GM23248 (cell line): Measurements from ENCODE around the gene DPH1. TPM values are rescaled to one million over a fixed set of nuclear protein-coding genes. Genes with fewer than 3 reads are reported as not detected.
A peak's percentile ranks its signal among the peaks of the same experiment; 100 is the strongest.

Source experiments
- DNase-seq: peaks from one replicate; pipeline ENCODE4 v3.0.0-alpha.2; 2015
- H2AFZ ChIP-seq: fragments of 200-600 bp; sonication (generic); 2 replicates; pipeline ENCODE4 v1.6.1; 2016; ENCODE audit warnings: antibody characterized with exemption
- H3F3A ChIP-seq: fragments of 200-600 bp; sonication (generic); 2 replicates; pipeline ENCODE4 v1.6.1; 2016; ENCODE audit warnings: mild to moderate bottlenecking, antibody characterized with exemption, mixed run types; ENCODE audit not compliant: insufficient read depth
- H3K27ac ChIP-seq: fragments of 200-600 bp; sonication (generic); 2 replicates; pipeline ENCODE4 v1.5.1; 2016; ENCODE audit warnings: mild to moderate bottlenecking
- H3K27me3 ChIP-seq: fragments of 200-600 bp; sonication (generic); replicated peaks from 2 replicates; pipeline ENCODE4 v1.6.1; 2016; ENCODE audit warnings: mild to moderate bottlenecking; ENCODE audit not compliant: insufficient read depth
- H3K36me3 ChIP-seq: fragments of 200-600 bp; sonication (generic); 2 replicates; pipeline ENCODE4 v1.6.1; 2016; ENCODE audit warnings: low read depth, mild to moderate bottlenecking
- H3K4me1 ChIP-seq: fragments of 200-600 bp; sonication (generic); 2 replicates; pipeline ENCODE4 v1.6.1; 2016; ENCODE audit warnings: mild to moderate bottlenecking; ENCODE audit not compliant: insufficient read depth
- H3K4me2 ChIP-seq: fragments of 200-600 bp; sonication (generic); one replicate; pipeline ENCODE4 v1.6.1; 2016; ENCODE audit warnings: mild to moderate bottlenecking; ENCODE audit not compliant: unreplicated experiment
- H3K4me3 ChIP-seq: fragments of 200-600 bp; sonication (generic); 2 replicates; pipeline ENCODE4 v1.5.1; 2016; ENCODE audit warnings: mild to moderate bottlenecking
- H3K79me2 ChIP-seq: fragments of 200-600 bp; sonication (generic); 2 replicates; pipeline ENCODE4 v1.6.1; 2016; ENCODE audit warnings: mild to moderate bottlenecking; ENCODE audit not compliant: insufficient read depth
- H3K9ac ChIP-seq: fragments of 200-600 bp; sonication (generic); 2 replicates; pipeline ENCODE4 v1.6.1; 2016; ENCODE audit warnings: mild to moderate bottlenecking
- H3K9me2 ChIP-seq: fragments of 200-600 bp; sonication (generic); 2 replicates; pipeline ENCODE4 v1.6.1; 2016; ENCODE audit warnings: mixed run types, mild to moderate bottlenecking, moderate library complexity; ENCODE audit not compliant: insufficient read depth
- H3K9me3 ChIP-seq: fragments of 200-600 bp; sonication (generic); one replicate; pipeline ENCODE4 v1.6.1; 2017; ENCODE audit warnings: low read depth
- H4K20me1 ChIP-seq: fragments of 200-600 bp; sonication (generic); 2 replicates; pipeline ENCODE4 v1.6.0; 2016; ENCODE audit not compliant: insufficient read depth
- EZH2 ChIP-seq: fragments of 200-600 bp; sonication (generic); IDR thresholded peaks from 2 replicates; pipeline ENCODE4 v1.6.1; 2018; ENCODE audit warnings: antibody characterized with exemption, mild to moderate bottlenecking; ENCODE audit not compliant: insufficient read depth, poor library complexity, severe bottlenecking
- EZH2phosphoT487 ChIP-seq: fragments of 200-600 bp; sonication (generic); IDR thresholded peaks from 2 replicates; pipeline ENCODE4 v1.6.1; 2018; ENCODE audit warnings: antibody characterized with exemption, moderate library complexity, mild to moderate bottlenecking, low read depth; ENCODE audit not compliant: insufficient read depth
- WGBS, 2 experiments: methylation state at CpG; one replicate each; pipeline ENCODE4 v1.1.6; 2015 to 2017; ENCODE audit warnings: low lambda C conversion rate in 2 of 2, low coverage in 1 of 2; ENCODE audit errors: missing lambda C conversion rate in 2 of 2; 5-methylcytosine and 5-hydroxymethylcytosine counted together
- in situ Hi-C: fragments of 300-500 bp; cut with MboI; formaldehyde crosslinking; loops from 2 replicates; pipeline ENCODE4 v1.15.0; 2020
- polyA plus RNA-seq: library from polyadenylated mRNA; unstranded; fragments of >200 nt; fragmentation: Nextera tagmentation; extraction: Ambion mirVana; gene quantifications from 2 replicates; pipeline ENCODE4 v1.2.1, GENCODE V29; 2016
- total RNA-seq: library from RNA; depleted of rRNA; stranded (reverse); fragments of >200 nt; shearing (Covaris generic); gene quantifications from 2 replicates; pipeline ENCODE4 v1.2.3, GENCODE V29; 2014

The DPH1 gene
- total and polyA plus RNA-seq, 2 experiments from 2014 or later = 41.2 to 58.1 TPM

DNA sequence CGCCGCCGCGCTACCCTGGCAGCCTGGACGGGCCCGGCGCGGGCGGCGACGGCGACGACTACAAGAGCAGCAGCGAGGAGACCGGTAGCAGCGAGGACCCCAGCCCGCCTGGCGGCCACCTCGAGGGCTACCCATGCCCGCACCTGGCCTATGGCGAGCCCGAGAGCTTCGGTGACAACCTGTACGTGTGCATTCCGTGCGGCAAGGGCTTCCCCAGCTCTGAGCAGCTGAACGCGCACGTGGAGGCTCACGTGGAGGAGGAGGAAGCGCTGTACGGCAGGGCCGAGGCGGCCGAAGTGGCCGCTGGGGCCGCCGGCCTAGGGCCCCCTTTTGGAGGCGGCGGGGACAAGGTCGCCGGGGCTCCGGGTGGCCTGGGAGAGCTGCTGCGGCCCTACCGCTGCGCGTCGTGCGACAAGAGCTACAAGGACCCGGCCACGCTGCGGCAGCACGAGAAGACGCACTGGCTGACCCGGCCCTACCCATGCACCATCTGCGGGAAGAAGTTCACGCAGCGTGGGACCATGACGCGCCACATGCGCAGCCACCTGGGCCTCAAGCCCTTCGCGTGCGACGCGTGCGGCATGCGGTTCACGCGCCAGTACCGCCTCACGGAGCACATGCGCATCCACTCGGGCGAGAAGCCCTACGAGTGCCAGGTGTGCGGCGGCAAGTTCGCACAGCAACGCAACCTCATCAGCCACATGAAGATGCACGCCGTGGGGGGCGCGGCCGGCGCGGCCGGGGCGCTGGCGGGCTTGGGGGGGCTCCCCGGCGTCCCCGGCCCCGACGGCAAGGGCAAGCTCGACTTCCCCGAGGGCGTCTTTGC, 28.0 kb downstream of the DPH1 start:
- no peak overlapping the region for H3K9ac ChIP-seq
- H4K20me1 ChIP-seq = no peaks in the 10 kb centered on the region
- no peaks in the 10 kb centered on the region for H3K9me3 ChIP-seq
- peaks cover 46% of the 10 kb centered on the region for H3K79me2 ChIP-seq
- in situ Hi-C loops = no loop called here
- H3F3A ChIP-seq = peaks cover 14% of the 10 kb centered on the region; the same call in 1 of the 2 replicates
- H2AFZ ChIP-seq = no peak overlapping the region
- no peak overlapping the region for H3K4me2 ChIP-seq
- H3K4me3 ChIP-seq = no peak overlapping the region
- 96 to 98% methylated on average over 48 to 98 of the region's 98 CpGs for WGBS, 2 experiments
- DNase-seq = no peak
- H3K9me2 ChIP-seq = no peaks in the 10 kb centered on the region
- H3K27me3 ChIP-seq = no peaks in the 10 kb centered on the region
- H3K4me1 ChIP-seq = peaks cover 14% of the 10 kb centered on the region
- TF ChIP-seq EZH2 = no peak
- no peak for TF ChIP-seq EZH2phosphoT487
- no peak overlapping the region for H3K27ac ChIP-seq
- H3K36me3 ChIP-seq = no peaks in the 10 kb centered on the region; the same call in 1 of the 2 replicates

DNA sequence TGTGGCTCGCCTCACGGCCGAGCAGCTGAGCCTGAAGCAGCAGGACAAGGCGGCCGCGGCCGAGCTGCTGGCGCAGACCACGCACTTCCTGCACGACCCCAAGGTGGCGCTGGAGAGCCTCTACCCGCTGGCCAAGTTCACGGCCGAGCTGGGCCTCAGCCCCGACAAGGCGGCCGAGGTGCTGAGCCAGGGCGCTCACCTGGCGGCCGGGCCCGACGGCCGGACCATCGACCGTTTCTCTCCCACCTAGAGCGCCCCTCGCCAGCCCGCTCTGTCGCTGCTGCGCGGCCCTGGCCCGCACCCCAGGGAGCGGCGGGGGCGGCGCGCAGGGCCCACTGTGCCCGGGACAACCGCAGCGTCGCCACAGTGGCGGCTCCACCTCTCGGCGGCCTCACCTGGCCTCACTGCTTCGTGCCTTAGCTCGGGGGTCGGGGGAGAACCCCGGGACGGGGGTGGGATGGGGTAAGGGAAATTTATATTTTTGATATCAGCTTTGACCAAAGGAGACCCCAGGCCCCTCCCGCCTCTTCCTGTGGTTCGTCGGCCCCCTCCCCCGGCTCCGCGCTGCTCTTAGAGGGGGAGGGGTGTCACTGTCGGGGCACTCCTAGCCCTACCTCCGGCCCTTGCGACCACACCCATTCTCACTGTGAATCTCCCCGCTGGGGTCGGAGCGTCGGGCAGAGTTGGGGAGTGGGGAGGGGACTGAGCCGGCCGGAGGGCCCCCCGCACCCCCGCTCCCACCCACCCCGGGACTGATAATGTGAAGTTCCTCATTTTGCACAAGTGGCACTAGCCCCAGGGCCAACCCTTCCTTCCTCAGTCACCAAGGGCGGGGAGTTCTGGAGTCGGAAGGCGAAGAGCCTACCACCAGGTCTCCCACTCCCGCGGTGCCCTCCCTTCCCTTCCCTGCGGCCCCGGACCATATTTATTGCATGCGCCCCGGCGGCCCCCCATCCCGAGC, 28.9 kb downstream of the DPH1 start:
- Histone ChIP-seq H4K20me1 (no peaks in the 10 kb centered on the region), H2AFZ (no peak overlapping the region), H3K4me3 (no peak overlapping the region), H3K9ac (no peak overlapping the region), H3K27me3 (no peaks in the 10 kb centered on the region), H3K4me2 (no peak overlapping the region), H3K79me2 (peaks cover 46% of the 10 kb centered on the region), H3F3A (peaks cover 23% of the 10 kb centered on the region), H3K36me3 (no peaks in the 10 kb centered on the region; the same call in 1 of the 2 replicates), H3K4me1 (peaks cover 23% of the 10 kb centered on the region), H3K9me3 (no peaks in the 10 kb centered on the region), H3K27ac (no peak overlapping the region), H3K9me2 (no peaks in the 10 kb centered on the region)
- TF ChIP-seq EZH2phosphoT487 = no peak
- TF ChIP-seq EZH2 = no peak
- 81 to 89% methylated on average over 29 to 76 of the region's 78 CpGs for WGBS, 2 experiments
- peak; percentile 50 for DNase-seq
- in situ Hi-C loops = no loop called here

DNA sequence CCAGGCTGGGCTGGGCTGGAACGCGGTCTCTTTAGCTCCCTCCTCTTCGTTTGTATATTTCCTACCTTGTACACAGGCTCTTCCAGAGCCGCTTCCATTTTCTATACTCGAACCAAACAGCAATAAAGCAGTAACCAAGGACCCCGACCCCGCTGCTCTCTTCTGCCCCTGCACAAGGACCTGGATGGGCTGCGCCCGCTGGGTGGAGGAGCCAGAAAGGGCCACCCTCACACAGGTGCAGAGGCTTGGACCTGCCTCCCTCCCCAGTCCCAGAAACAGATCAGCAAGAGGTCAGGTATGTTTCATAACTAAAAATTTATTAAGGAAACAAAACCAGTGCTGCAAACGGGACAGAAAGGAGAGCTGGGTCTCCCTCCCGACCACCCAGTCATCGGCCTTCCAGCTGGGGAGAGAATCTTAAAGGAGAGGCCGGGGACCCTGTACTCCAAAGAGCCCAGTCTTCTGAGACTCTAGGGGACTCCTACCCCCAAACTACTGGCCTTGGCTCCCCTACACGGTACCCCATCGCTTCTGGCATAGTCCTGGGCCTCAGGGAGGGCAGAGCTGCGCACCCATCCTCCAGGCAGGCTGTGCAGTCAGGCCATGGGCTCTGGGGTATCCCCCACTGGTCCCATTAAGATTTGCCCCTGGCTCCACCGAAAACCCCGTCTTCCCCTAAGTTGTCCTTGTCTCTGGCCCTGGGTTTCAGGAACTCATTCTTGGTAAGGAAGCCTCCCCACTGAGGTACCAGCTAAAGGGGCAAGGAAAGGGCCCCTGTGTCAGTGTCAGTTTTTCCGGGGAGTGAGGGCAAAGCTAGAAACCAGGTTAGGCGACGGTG, 29.8 kb downstream of the DPH1 start:
- H3K27ac ChIP-seq = no peak overlapping the region
- no peak overlapping the region for H2AFZ ChIP-seq
- no peaks in the 10 kb centered on the region; the same call in 1 of the 2 replicates for H3K36me3 ChIP-seq
- DNase-seq = no peak
- no peaks in the 10 kb centered on the region for H3K9me2 ChIP-seq
- H4K20me1 ChIP-seq = no peaks in the 10 kb centered on the region
- peaks cover 46% of the 10 kb centered on the region for H3K79me2 ChIP-seq
- H3K9ac ChIP-seq = 0 out of 2 replicates have a peak overlapping the region, but pooled peaks have one; percentile 20
- H3K4me1 ChIP-seq = peaks cover 32% of the 10 kb centered on the region
- in situ Hi-C loops = loop anchor here (10.0 kb wide), 1 partner anchor 185 kb away; no protein-coding TSS in a partner anchor
- TF ChIP-seq EZH2phosphoT487 (no peak), EZH2 (no peak)
- no peak overlapping the region for H3K4me3 ChIP-seq
- peaks cover 31% of the 10 kb centered on the region for H3F3A ChIP-seq
- no peaks in the 10 kb centered on the region for H3K9me3 ChIP-seq
- no peaks in the 10 kb centered on the region for H3K27me3 ChIP-seq
- H3K4me2 ChIP-seq = no peak overlapping the region
- WGBS, 2 experiments = 92 to 93% methylated on average over 21 of the region's 21 CpGs
